GM12872 (cell line): ENCODE results near the gene KLHL29.

Experiments
- CTCF ChIP-seq: IDR thresholded peaks from 3 replicates; pipeline ENCODE4 v1.5.1; 2011; ENCODE audit warnings: low read depth, mild to moderate bottlenecking, low read length, moderate library complexity; ENCODE audit not compliant: insufficient read depth

KLHL29 gene

GRCh38 chr2:23484767-23485166 lies 99.8 kb downstream of the KLHL29 start:
- no peak for TF ChIP-seq CTCF

- no peak for TF ChIP-seq CTCF
These were observed 100.3 kb downstream of the KLHL29 start for GRCh38 chr2:23485261-23485660.

GRCh38 chr2:23485841-23486683 lies 101.1 kb downstream of the KLHL29 start:
- TF ChIP-seq CTCF = no peak

- no peak for TF ChIP-seq CTCF
These were observed 101.7 kb downstream of the KLHL29 start for GRCh38 chr2:23486684-23487075.

GRCh38 chr2:23487735-23488492 lies 102.9 kb downstream of the KLHL29 start:
- no peak for TF ChIP-seq CTCF

- no peak for TF ChIP-seq CTCF
These were observed 103.6 kb downstream of the KLHL29 start for GRCh38 chr2:23488584-23488983.

- TF ChIP-seq CTCF = no peak
These were observed 104.7 kb downstream of the KLHL29 start for GRCh38 chr2:23489471-23490322.
